Central memory CD4-positive, alpha-beta T cell (primary cell): Measurements from ENCODE around the gene C16orf46.
A peak's percentile ranks its signal among the peaks of the same experiment; 100 is the strongest.

ENCODE experiments used
- DNase-seq: peaks from one replicate; pipeline ENCODE4 v3.0.0; 2022

The C16orf46 gene

DNA sequence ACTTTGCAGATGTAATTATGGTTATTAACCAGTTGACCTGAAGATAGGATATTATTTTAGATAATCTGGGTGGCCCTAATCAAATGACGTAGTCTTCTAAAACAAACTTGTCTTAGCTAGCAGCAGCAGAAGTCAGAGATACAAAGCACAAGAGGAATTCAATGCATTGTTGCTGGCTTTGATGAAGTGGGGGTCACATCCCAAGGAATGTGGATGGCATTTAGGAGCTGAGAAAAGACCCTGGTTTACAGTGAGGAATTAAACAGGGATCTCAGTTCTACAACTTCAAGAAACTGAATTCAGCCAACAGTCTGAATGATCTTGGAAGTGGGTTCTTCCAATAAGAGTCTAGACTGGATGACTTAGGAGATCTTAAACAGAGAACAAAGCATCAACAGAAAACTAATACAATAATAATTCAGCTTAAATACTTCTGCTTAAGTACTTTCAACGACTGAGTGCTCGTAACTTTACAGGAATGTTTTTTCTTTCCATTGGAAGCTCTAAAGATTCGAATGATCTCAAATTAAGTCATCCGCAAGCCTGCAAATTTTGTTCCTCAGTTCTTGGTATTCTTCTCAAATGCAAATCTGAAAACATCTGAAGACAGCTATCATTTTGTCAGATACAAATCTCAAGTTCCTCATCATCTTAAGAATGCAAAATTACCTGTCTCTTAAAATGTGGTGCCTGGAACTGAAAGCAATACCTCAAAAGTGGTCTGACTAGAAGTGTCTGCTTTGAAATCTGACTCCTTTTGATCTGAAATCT, 3.3 kb downstream of the C16orf46 start:
- no peak for DNase-seq

DNA sequence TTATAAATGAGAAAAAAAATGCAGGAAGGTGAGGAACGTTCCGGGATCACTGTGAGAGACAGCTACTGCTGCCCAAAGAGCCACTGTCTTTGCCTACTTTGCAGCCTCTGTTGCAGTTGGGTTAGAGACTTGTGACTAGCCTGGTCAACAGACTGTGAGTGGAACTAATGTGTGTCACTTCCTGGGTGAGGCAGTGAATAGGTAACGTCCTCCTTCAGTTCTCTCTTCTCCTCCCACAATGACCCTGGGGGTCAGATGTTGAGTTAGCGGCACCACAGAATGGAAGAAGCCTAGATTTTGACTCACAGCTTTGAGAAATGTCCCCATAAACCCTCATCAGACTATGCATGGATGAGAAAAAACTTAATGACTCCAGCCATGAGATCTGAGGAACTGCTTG, 5.2 kb downstream of the C16orf46 start:
- no peak for DNase-seq

DNA sequence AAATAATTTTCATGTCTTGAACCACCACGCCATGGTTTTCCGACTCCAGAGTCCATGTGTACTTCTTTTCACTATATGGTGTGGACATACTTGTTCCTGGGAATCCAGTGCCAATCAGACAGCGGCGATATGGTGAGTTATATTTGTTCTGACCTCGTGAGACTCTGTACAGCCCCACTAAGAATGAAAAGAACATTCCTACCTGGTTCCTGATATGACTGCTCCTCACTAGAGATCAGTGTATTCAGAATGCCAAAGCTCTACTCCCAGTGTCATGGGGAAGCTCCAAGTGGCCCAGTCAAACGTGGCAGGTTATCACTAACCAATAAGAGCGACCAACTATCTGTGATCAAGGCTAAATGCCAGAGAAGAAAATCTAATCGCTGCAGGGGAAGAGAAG, 6.1 kb downstream of the C16orf46 start:
- no peak for DNase-seq

DNA sequence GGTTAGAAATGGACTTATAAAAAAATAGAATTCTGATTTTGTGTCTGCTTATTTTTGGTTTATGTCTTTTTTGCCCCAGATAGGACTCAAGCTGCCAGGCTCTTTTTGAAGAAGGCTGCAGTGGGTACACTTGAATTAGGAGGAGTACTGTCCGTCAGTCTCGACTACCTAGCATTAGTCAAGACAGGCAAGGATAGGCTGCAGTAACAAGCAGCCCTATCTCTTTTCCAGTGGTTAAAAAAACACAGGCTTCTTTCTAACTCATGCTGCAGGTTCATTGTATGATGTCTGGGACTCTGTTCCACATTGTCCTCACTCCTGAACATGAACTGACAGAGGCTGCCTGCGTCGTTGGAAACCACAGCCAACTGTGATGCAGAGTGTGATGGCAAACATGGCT, 8.0 kb downstream of the C16orf46 start:
- DNase-seq = no peak

DNA sequence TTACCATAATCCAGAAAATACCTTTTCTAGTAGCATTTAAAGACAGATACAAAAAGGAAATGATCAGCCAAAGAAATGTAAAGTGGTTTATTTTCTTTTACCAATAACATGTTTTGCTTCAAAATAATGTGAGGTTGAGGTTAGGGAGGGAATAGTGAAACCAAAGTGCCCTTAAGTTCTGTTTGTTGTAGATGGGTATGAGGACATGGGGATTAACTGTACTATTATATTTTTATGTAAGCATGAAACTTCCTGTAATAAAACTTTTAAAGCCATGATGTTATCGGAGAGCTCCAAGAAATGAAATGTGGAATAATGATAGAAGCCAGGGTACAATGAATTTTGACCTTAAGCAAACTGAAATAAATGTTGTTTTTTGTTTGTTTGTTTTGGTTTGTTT, 9.9 kb downstream of the C16orf46 start:
- DNase-seq = no peak

DNA sequence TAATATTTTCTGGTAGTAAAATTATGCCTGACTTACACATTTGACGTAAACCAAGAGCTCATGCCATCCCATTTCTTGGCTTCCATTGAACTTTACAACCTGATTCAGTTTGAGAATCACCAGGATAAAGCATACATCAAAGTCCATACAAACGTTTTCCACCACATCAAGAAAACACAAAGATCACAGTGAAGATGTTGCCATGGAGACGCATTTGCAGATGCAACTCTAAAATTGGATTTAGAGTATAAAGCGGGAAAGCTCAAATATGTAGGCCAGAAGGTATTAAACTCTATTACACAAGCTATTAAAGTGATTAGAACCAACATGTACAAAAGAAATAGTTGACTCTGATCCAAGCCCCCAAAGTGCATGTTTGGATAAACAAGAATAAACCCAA, 10.4 kb downstream of the C16orf46 start:
- no peak for DNase-seq

DNA sequence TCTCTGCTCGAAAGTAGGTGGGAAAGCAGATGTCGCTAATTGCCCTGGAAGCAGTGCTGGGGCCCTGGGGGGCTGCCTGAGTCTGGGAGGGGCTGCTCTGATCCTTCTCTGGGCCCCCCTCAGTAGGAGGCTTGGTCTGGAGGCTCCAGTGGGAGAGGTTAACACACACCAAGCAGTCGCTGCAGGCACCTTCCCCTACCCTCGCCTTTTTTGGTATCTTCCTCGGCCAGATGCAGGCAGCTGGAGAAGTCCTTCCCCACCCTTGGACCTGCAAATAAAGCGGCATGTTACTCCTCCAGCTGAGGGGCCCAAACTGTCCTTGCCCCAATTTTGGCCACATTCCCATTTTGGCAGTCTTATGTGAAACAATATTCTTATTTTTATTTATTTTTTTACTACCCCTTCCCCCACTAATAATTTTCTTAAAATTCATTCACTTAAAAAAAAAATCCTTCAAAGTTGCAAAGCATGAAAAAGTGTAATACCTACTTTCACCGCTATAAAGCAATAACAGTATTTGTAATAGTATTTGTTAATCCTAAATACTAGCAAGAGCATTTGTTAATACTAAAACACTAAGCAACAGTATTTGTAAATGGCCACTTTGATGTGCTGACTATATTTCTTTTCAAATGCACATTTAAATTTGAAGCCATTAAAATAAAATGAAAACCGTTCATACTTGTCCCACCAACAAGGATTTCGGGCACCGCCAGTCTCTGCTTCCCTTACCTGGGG, 15.0 kb downstream of the C16orf46 start:
- no peak for DNase-seq

GRCh38 chr16:81061307-81061640, 15.8 kb downstream of the C16orf46 start:
- no peak for DNase-seq

- no peak for DNase-seq
Observed at GRCh38 chr16:81060576-81061306, 16.3 kb downstream of the C16orf46 start.

- no peak for DNase-seq
Observed at GRCh38 chr16:81053761-81054160, 23.3 kb downstream of the C16orf46 start.

DNA sequence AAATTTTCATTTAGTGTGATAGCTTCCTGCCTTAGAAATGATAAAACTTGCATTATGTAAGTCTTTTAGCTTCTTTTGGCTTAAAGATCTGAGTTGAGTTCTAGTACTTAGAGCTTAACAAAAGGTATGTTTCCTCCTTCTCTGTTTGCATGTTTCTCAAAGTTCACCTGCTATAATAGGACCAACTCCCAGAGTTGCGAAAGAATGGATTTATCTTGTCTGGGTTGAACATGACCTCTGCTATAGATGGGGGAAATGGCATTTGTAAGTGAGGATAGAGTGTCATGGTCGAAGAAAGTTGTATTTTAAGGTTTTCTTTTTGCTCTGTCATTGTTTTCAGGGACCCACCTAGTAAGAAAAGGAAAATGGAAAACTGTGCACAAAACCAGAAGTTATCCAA, 34.2 kb downstream of the C16orf46 start:
- DNase-seq = no peak

DNA sequence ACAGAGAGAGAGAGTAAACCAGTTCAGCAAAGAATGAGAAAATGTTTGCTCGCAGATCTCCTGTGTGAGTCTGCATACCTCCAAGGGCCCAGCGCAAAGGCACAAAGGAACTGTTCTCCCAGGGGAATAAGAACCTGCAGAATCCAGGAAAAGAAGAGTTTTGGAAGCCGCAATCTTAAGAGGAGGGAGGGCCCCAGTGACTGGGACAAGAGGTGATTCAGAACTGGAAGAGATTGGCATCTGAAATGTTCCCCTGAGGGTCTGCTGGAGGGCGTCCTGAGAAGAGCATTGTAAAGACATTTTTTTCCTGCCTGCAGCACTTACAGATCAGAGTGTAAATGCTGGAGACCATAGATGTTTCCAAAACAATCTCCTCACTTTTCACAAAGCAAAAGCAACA, 35.3 kb downstream of the C16orf46 start:
- no peak for DNase-seq

DNA sequence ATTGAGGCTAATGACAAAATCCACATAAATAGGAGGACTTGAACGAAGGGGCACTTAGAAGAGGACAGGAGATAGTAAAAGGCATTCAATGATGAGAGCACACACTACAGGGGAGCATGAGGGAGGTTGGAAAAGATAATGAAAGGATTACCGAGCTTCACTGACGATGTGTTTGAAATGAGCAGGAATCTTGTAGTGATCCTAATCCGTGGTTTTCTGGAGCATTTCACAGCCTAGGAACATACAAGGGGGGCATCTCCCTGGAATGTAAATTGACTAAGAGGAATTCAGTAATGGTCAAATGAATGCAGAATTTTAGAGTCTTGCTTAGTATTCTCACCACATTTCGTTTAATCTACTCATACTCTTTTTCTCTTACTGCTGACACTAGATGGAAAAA, 36.2 kb downstream of the C16orf46 start:
- no peak for DNase-seq

DNA sequence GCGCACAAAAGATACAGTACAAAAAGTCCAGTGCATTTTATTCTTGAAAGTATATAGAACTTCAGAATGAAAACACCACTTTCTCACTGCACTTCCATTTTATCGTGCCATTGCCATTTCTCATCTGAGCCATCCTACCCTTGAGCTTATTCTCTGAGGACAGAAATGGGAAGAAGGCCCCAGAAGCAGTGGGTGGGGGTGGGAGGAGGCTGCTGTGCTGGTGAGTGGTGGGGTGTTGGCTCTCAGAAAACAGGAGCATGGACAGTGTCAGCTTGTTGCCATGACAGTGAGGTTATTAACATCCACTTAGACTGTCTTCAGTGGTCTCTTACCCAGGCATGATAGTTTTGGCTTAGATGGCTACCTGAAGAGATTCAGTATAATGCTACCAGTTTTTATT, 36.9 kb downstream of the C16orf46 start:
- no peak for DNase-seq

- DNase-seq = no peak
Observed at GRCh38 chr16:81036751-81037350, 40.2 kb downstream of the C16orf46 start.

- peak; percentile 4 for DNase-seq
Observed at GRCh38 chr16:81035975-81036750, 40.9 kb downstream of the C16orf46 start.

- peak; percentile 87 for DNase-seq
Observed at GRCh38 chr16:81035398-81035974, 41.6 kb downstream of the C16orf46 start, which contains the start of gene ATMIN. ATMIN (plus strand) TSS chr16:81035842; CDS start chr16:81035871, 29 bp downstream.

GRCh38 chr16:81029930-81030604, 47.0 kb downstream of the C16orf46 start:
- DNase-seq = no peak

- no peak for DNase-seq
Observed at GRCh38 chr16:81026429-81026828, 50.6 kb downstream of the C16orf46 start.

DNA sequence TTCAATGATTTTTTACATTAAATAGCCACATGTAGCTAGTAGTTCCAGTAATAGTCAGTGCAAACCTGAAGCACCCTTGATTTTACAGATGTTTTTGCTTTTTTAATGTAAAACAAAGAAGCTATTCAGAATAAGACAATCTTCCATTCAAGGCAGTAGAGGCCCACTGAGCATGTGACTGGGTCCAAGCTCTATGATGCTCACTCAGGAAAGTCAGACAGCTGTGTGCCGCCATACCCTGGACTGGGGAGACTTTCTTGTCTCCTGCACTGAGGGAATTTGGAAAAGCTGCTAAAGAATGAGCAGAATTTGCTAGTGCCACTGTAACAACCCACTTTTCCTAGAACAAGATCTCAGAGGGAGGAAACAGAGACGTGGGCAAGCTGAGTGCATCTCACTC, 58.5 kb downstream of the C16orf46 start:
- no peak for DNase-seq

- DNase-seq = no peak
Observed at GRCh38 chr16:81014672-81015071, 62.4 kb downstream of the C16orf46 start.

- no peak for DNase-seq
Observed at GRCh38 chr16:81012974-81013373, 64.1 kb downstream of the C16orf46 start.
